ENCODE results near the gene NXPE3. TPM values are rescaled to one million over a fixed set of nuclear protein-coding genes. Genes with fewer than 3 reads are reported as not detected.

Gene NXPE3
- total and polyA plus RNA-seq, 10 of the 15 experiments (the other 5 are each of a cell fraction or from before 2014, with no cell fraction given), result 2.0 to 8.7 (median 5.2) TPM

- TF ChIP-seq CEBPZ (IDR thresholded peaks at IDR 0.05; ENCODE audit: low read depth, low read length), result no peak
- TF ChIP-seq PBX3 (IDR thresholded peaks at IDR 0.05; ENCODE audit: insufficient replicate concordance, low read depth, low read length), result no peak
- TF ChIP-seq E2F8 (IDR thresholded peaks at IDR 0.05; ENCODE audit: low read depth, partially characterized antibody), result no peak
- no peak; the same call in none of the 2 replicates for TF ChIP-seq SMARCA5 (IDR thresholded peaks at IDR 0.05)
- peak; percentile 95 for TF ChIP-seq POLR2A (IDR thresholded peaks at IDR 0.05; ENCODE audit: low read depth, low read length)
- no peak for TF ChIP-seq ZBTB4 (CRISPR knock-in tag; IDR thresholded peaks at IDR 0.05)
- TF ChIP-seq RELA (IDR thresholded peaks at IDR 0.05; ENCODE audit: borderline replicate concordance, partially characterized antibody), result no peak
- TF ChIP-seq FOXM1 (IDR thresholded peaks at IDR 0.05; ENCODE audit: low read depth, low read length), result no peak
- peak; percentile 61; the same call in 1 of the 2 replicates for TF ChIP-seq YY1 (IDR thresholded peaks at IDR 0.05; ENCODE audit: low read depth, low read length)
- no peak for TF ChIP-seq FOXK2 (IDR thresholded peaks at IDR 0.05)
- TF ChIP-seq NBN (IDR thresholded peaks at IDR 0.05), result no peak
- TF ChIP-seq SUZ12 (IDR thresholded peaks at IDR 0.05; ENCODE audit: unreplicated experiment), result no peak
- TF ChIP-seq CEBPB (IDR thresholded peaks at IDR 0.05; ENCODE audit: borderline replicate concordance in 1 of 2, low read depth in 2 of 2, low read length in 2 of 2), result no peak; a peak in 1 of 4 replicates
- TF ChIP-seq RAD21 (IDR thresholded peaks at IDR 0.05; ENCODE audit: insufficient read depth, low read depth, low read length), result no peak
- TF ChIP-seq CBX5 (IDR thresholded peaks at IDR 0.05; ENCODE audit: low read depth), result no peak
- no peak for TF ChIP-seq HDAC2 (IDR thresholded peaks at IDR 0.05)
- no peak for TF ChIP-seq ATF3 (IDR thresholded peaks at IDR 0.05; ENCODE audit: borderline replicate concordance, extremely low read depth, low read depth, low read length)
Measured at GRCh38 chr3:101848754-101849713, 70.0 kb downstream of the NXPE3 start, which contains the start of gene NFKBIZ (continued).
